Osteoblast (primary cell): ENCODE results near the gene CHD2. TPM values are rescaled to one million over a fixed set of nuclear protein-coding genes. Genes with fewer than 3 reads are reported as not detected.
A peak's percentile ranks its signal among the peaks of the same experiment; 100 is the strongest.

Experiments
- DNase-seq: peaks from one replicate; pipeline ENCODE4 v3.0.0; 2011; ENCODE audit warnings: low spot score, mixed read lengths; ENCODE audit not compliant: insufficient read length; ENCODE audit errors: missing footprints
- H2AFZ ChIP-seq: 2 replicates; pipeline ENCODE4 v1.6.0; 2011; ENCODE audit warnings: mild to moderate bottlenecking, low read length
- H3K27ac ChIP-seq: 2 replicates; pipeline ENCODE4 v1.5.1; 2011; ENCODE audit warnings: mild to moderate bottlenecking, low read depth, low read length, moderate library complexity
- H3K27me3 ChIP-seq: 2 replicates; pipeline ENCODE4 v1.6.0; 2012; ENCODE audit warnings: mild to moderate bottlenecking, control low read depth, inconsistent platforms, low read length, moderate library complexity; ENCODE audit not compliant: insufficient read depth
- H3K36me3 ChIP-seq: 2 replicates; pipeline ENCODE4 v1.5.1; 2011; ENCODE audit warnings: mild to moderate bottlenecking, low read length, control low read depth, moderate library complexity; ENCODE audit not compliant: insufficient read depth
- H3K4me1 ChIP-seq: 2 replicates; pipeline ENCODE4 v1.5.1; 2011; ENCODE audit warnings: mild to moderate bottlenecking, low read length, control low read depth, moderate library complexity; ENCODE audit not compliant: insufficient read depth
- H3K4me2 ChIP-seq: 2 replicates; pipeline ENCODE4 v1.6.0; 2011; ENCODE audit warnings: mild to moderate bottlenecking, low read length; ENCODE audit not compliant: insufficient read depth
- H3K4me3 ChIP-seq: fragments of 200-600 bp; sonication (generic); 3 replicates; pipeline ENCODE4 v1.5.1; 2012; ENCODE audit warnings: mild to moderate bottlenecking, low read length, inconsistent platforms; ENCODE audit not compliant: insufficient read depth
- H3K79me2 ChIP-seq: 2 replicates; pipeline ENCODE4 v1.6.0; 2012; ENCODE audit warnings: mild to moderate bottlenecking, low read length, control low read depth, inconsistent platforms; ENCODE audit not compliant: insufficient read depth
- H3K9me3 ChIP-seq: 2 replicates; pipeline ENCODE4 v1.5.1; 2011; ENCODE audit warnings: low read depth, low read length, control low read depth
- H4K20me1 ChIP-seq: 2 replicates; pipeline ENCODE4 v1.6.0; 2012; ENCODE audit warnings: mild to moderate bottlenecking, low read length, control low read depth; ENCODE audit not compliant: insufficient read depth
- CTCF ChIP-seq: IDR thresholded peaks from 2 replicates; pipeline ENCODE4 v1.5.1; 2011; ENCODE audit warnings: mild to moderate bottlenecking, low read depth, low read length, moderate library complexity; ENCODE audit errors: extremely low read depth
- total RNA-seq: library from RNA; depleted of rRNA; stranded (reverse); fragments of >200 nt; gene quantifications from 2 replicates; pipeline ENCODE4 v1.2.3, GENCODE V29; 2012

Gene CHD2
- total RNA-seq, 1 donor: 98.8 TPM

- no peaks in the 10 kb centered on the region for H4K20me1 ChIP-seq
- H3K4me1 ChIP-seq: no peaks in the 10 kb centered on the region
- no peak overlapping the region for H3K27ac ChIP-seq
- no peaks in the 10 kb centered on the region for H3K36me3 ChIP-seq
- H3K9me3 ChIP-seq: no peaks in the 10 kb centered on the region
- H3K4me3 ChIP-seq: no peak overlapping the region
- H3K79me2 ChIP-seq: no peaks in the 10 kb centered on the region
- no peak for TF ChIP-seq CTCF
- no peaks in the 10 kb centered on the region for H3K27me3 ChIP-seq
- H3K4me2 ChIP-seq: no peak overlapping the region
- DNase-seq: peak; percentile 82
- H2AFZ ChIP-seq: no peak overlapping the region
Observed at GRCh38 chr15:93063262-93063671, 163.1 kb downstream of the CHD2 start.

GRCh38 chr15:93063796-93064690 lies 163.9 kb downstream of the CHD2 start:
- Histone ChIP-seq H4K20me1 (no peaks in the 10 kb centered on the region), H3K4me1 (no peaks in the 10 kb centered on the region), H3K79me2 (no peaks in the 10 kb centered on the region), H3K27me3 (no peaks in the 10 kb centered on the region), H3K4me2 (no peak overlapping the region), H3K4me3 (no peak overlapping the region), H3K27ac (no peak overlapping the region), H2AFZ (no peak overlapping the region), H3K9me3 (no peaks in the 10 kb centered on the region), H3K36me3 (no peaks in the 10 kb centered on the region)
- TF ChIP-seq CTCF: no peak
- DNase-seq: no peak

GRCh38 chr15:93065641-93066045 lies 165.5 kb downstream of the CHD2 start:
- H3K9me3 ChIP-seq: no peaks in the 10 kb centered on the region
- H3K4me1 ChIP-seq: no peaks in the 10 kb centered on the region
- no peak overlapping the region for H3K27ac ChIP-seq
- H3K27me3 ChIP-seq: peaks cover 3% of the 10 kb centered on the region
- H2AFZ ChIP-seq: no peak overlapping the region
- no peaks in the 10 kb centered on the region for H3K79me2 ChIP-seq
- H3K4me2 ChIP-seq: no peak overlapping the region
- no peak for DNase-seq
- no peaks in the 10 kb centered on the region for H4K20me1 ChIP-seq
- no peaks in the 10 kb centered on the region for H3K36me3 ChIP-seq
- H3K4me3 ChIP-seq: no peak overlapping the region
- no peak for TF ChIP-seq CTCF

GRCh38 chr15:93066224-93066681 lies 166.1 kb downstream of the CHD2 start:
- no peak overlapping the region for H3K4me3 ChIP-seq
- H3K79me2 ChIP-seq: no peaks in the 10 kb centered on the region
- peaks cover 9% of the 10 kb centered on the region for H3K27me3 ChIP-seq
- H3K27ac ChIP-seq: no peak overlapping the region
- no peak for TF ChIP-seq CTCF
- H4K20me1 ChIP-seq: no peaks in the 10 kb centered on the region
- no peaks in the 10 kb centered on the region for H3K36me3 ChIP-seq
- no peaks in the 10 kb centered on the region for H3K9me3 ChIP-seq
- DNase-seq: no peak
- H3K4me1 ChIP-seq: no peaks in the 10 kb centered on the region
- H3K4me2 ChIP-seq: no peak overlapping the region
- H2AFZ ChIP-seq: no peak overlapping the region
